CD1c-positive myeloid dendritic cell (primary cell): ENCODE measurements around the gene GCGR.

Experiments used
- DNase-seq: peaks from one replicate; pipeline ENCODE4 v3.0.0-alpha.2; 2016; ENCODE audit errors: extremely low spot score

GCGR gene

GRCh38 chr17:81811705-81812570, 8.0 kb downstream of the GCGR start:
- DNase-seq: no peak

DNA sequence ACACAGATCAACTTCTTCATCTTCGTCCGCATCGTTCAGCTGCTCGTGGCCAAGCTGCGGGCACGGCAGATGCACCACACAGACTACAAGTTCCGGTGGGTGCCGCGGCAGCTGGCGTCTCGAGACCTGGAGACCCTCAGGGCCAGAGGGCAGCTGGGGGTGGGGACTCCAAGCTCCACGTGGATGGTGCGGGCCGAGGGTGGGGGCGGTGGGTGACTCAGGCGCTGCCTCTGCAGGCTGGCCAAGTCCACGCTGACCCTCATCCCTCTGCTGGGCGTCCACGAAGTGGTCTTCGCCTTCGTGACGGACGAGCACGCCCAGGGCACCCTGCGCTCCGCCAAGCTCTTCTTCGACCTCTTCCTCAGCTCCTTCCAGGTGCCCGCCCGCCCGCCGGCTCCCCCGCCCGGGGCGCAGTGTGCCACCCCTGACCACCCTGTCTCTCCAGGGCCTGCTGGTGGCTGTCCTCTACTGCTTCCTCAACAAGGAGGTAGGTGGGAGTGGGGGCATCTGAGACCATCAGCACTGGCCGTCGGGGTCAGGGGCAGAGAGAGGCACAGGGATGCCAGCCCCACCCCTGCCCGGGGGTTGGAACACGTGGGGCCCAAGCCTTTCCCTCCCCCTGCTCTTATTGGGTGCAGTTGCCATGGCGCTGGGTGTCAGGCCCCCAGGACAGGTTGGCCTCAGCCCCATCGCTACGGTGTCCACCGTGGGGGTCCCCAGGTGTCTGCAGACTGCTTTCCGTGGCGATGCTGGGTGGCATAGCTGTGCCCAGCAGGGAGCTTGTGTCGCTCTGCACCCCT, 8.8 kb downstream of the GCGR start:
- no peak for DNase-seq

- no peak for DNase-seq
These were observed 9.4 kb downstream of the GCGR start for GRCh38 chr17:81813371-81813684.

DNA sequence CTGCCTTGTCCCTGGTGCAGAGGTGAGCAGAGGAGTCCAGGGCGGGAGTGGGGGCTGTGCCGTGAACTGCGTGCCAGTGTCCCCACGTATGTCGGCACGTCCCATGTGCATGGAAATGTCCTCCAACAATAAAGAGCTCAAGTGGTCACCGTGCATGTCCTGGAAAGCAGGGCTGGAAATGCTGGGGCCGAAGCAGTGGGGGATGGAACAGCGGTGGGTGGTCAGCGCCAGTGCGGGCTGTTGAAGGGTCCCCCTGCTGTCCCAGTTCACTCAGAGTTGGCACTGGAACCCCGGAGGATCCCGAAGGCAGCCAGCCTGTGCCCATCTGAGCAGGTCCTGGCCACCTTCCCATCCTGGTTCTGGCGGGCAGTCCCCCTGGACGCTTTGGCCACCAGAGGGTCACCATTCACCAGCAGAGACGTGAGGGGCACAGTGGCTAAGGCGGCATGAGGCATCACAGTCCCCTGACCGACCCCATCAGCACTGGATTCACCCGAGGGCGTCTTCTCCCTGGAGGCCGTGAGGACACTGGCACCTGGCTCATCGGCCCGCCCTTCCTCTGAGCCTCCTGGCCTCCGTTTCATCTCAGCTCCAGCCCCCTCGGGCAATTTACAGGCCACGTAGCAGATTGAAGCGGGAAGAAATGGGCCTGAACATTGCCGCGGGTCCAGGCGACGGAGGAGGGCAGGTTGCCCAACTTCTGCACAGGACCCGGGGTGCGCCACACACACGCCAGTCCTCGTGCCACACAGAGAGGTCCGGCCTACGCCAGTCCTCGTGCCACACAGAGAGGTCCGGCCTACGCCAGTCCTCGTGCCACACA, 10.1 kb downstream of the GCGR start:
- no peak for DNase-seq

DNA sequence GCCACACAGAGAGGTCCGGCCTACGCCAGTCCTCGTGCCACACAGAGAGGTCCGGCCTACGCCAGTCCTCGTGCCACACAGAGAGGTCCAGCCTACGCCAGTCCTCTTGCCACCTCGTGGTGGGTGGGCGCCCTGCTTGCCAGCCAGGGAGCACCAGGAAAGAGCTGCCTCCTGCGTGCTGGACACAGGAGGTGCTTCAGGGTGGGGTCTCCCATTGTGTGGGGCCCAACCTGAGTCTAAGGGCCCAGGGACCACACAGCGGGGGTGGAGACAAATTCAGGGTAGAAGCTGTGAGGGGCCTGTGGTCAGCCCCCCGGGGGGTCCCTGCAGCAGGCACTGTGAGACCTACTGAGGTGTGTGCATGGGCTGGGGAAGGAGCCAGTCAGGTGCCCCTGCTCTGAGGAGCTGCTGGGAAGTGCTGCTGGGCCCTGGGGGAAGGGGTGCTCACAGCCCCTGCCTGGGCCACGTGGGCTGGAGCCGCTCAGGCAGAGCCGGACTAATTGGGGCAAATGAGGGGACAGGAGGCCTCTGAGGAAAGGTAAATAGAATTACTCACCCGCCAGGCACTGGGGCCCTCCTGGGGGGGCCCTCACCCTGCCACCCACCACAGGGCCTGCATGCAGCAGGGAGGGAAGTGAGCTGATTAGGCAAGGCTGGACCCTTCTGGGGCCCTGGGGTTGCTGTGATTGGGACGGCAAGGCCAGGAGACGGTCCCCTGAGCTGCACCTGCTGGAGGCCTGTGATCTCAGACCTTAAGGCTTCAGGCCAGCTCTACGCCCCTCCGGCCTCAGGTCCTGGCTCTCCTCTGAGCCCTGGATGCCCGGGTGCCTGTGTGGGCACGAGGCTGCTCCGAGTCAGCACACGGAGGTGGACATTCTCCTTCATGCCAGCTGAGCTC, 11.0 kb downstream of the GCGR start:
- no peak for DNase-seq

GRCh38 chr17:81815646-81815986, 11.7 kb downstream of the GCGR start:
- DNase-seq: no peak

GRCh38 chr17:81817758-81818147, 13.8 kb downstream of the GCGR start:
- no peak for DNase-seq

GRCh38 chr17:81819708-81820107, 15.8 kb downstream of the GCGR start:
- no peak for DNase-seq

- DNase-seq: no peak
These were observed 17.2 kb downstream of the GCGR start for GRCh38 chr17:81821147-81821546.

- peak; percentile 89 for DNase-seq
These were observed 17.8 kb downstream of the GCGR start for GRCh38 chr17:81821603-81822311.

DNA sequence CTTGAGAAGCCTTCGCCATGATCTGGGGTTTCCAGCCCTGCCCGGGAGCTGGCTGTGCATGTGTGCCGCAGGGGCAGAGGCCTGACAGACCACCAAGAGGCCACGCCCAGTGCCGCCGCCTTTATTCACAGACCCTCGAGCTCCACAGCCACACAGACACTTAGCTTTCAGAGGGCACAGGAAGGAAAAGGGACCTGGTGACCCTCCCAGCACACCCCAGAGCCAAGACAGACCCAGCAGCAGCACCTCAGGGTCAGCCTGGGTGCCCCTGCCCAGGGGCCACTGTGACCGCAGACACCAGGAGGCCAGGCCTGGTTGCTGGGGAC, 18.3 kb downstream of the GCGR start:
- DNase-seq: no peak

GRCh38 chr17:81822996-81823819, 19.3 kb downstream of the GCGR start:
- no peak for DNase-seq

DNA sequence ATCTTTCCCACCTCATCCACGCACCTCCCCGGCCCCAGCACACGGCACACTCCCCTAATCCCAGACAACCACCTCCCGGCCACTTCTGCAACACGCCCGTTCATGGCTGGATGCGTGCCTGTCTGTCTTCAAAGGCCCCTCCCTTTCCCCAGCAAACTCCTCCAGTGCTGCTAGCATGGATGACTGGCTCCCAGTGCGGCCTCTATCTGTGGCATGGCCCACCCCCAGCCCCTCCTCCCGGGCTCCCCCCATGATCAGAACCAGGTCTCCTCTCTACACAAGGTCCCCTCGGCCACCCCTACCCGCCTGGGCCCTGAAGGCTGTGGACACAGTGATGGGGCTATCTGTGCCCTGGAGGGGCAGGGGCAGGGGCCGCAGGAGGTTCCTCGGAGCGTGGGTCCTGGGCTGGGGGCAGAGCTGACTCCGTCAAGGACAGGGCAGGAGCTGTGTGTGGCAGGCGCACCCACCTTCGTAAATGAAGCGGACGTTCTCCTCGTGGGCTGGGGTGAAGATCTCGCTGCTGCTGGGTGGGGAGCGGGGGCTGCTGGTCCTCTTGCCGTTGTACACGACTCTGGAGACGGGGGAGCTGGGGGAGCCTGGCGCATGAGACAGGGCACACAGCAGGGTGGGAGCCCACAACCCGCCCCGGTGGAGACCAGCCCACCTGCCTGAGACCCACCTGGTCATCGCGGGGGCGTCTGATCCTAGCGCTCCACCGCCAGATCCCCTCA, 20.0 kb downstream of the GCGR start:
- DNase-seq: no peak

GRCh38 chr17:81824595-81824994, 20.6 kb downstream of the GCGR start:
- DNase-seq: no peak

DNA sequence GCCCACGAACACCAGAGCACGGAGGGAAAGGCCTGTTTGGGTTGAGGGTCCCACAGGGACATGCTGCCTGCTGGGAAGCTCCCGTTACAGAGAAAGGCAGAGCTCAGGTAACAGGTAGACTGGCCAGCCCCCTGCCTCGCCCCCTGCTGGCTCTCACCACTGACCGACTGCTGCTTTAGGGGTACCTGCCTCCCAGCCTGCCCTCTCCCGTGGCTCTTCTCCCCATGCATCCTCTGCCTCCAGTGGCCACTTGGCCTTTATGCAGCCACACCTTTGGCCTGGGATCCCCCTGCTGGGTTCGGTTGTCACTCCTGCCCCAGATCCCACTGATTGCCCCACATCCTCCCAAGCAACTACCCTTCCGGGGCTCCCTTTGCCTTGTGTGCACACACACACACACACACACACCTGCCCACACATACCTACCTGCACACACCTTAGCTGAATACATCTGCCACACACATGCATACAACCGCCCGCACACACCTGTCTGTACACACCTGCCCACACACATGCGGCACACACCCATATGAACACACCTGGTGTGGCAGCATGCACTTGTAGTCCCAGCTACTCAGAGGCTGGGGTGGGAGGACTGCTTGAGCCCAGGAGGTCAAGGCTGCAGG, 22.0 kb downstream of the GCGR start:
- DNase-seq: no peak

GRCh38 chr17:81828656-81829055, 24.7 kb downstream of the GCGR start:
- no peak for DNase-seq

DNA sequence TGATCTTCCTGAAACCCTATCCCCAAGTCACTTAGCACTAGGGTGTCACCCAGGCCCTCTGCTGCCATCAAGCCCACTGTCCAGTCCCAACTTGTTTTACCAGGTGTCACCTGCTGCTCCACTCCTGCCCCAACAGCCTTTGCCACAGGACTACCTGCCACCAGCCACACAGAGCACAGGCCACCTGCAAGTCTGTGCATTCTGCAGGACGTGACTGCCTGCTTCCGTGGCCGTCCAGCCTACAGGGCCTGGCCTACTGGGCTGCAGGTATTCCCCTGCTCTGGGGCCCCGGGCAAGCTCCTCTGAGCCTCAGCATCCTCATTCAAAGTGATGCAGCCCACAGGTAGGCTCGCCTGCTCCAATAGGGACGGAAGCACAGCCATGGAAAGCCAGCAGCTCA, 25.9 kb downstream of the GCGR start:
- no peak for DNase-seq

DNA sequence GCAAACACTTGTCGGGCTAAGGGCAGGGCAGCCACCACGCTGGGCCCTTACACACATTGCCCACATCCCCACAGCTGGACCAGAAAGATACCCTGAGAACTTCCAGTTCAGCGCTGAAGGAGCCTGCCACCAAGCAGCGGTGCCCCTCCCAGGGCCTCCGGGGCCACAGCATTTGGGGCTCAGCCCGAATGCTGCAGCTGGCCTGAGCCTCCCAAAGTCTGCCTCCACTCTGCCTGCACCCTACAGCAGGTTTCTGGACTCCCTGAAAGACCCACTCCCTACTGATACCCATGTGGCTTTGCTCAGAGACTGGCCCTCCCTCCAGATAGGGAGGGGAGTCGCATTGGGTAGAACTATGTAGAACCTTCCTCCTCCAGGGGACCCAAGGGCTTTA, 27.6 kb downstream of the GCGR start:
- no peak for DNase-seq
